ENCODE results near the gene GLRX5. TPM values are rescaled to one million over a fixed set of nuclear protein-coding genes. Genes with fewer than 3 reads are reported as not detected.
A peak's percentile ranks its signal among the peaks of the same experiment; 100 is the strongest.

The GLRX5 gene
- total RNA-seq, 1 donor from 2014 or later = 39.4 TPM

GRCh38 chr14:95493976-95494375 is 40.9 kb upstream of the GLRX5 start:
- DNase-seq (ENCODE audit: low spot score) = no peak
- Mint-ChIP-seq H3K27ac (peak overlapping the region; percentile 36), H3K4me1 (ENCODE audit: low read depth) (peaks cover 46% of the 10 kb centered on the region), H3K9me3 (peaks cover 8% of the 10 kb centered on the region), H3K27me3 (ENCODE audit: low read depth) (no peaks in the 10 kb centered on the region), H3K4me3 (ENCODE audit: low read depth) (no peak overlapping the region), H3K36me3 (ENCODE audit: low read depth) (peaks cover 33% of the 10 kb centered on the region)
- intact Hi-C loops (cut with micrococcal nuclease) = no loop called here

DNA sequence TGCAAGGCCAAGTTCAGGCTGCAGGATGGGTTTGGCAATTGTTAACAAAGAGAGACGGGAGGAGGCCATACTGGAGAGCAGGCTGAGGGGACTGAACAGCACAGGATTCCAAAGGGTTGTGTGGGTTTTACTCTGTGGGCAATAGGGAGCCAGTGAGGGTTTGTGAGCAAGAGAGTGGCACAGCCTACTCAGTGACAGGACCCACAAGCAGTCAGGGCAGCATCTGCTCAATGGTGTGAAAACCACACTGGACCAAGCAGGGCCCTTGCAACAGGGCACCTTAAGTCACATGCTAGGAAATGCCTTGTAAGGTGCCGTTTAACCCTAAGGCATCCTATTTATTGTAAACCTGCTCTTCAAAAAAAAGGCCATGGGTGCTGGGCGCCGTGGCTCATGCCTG is 40.4 kb upstream of the GLRX5 start:
- peak overlapping the region; percentile 36 for H3K27ac Mint-ChIP-seq
- peaks cover 8% of the 10 kb centered on the region for H3K9me3 Mint-ChIP-seq
- no peaks in the 10 kb centered on the region for H3K27me3 Mint-ChIP-seq (ENCODE audit: low read depth)
- peaks cover 50% of the 10 kb centered on the region for H3K4me1 Mint-ChIP-seq (ENCODE audit: low read depth)
- peaks cover 37% of the 10 kb centered on the region for H3K36me3 Mint-ChIP-seq (ENCODE audit: low read depth)
- intact Hi-C loops (cut with micrococcal nuclease) = no loop called here
- H3K4me3 Mint-ChIP-seq (ENCODE audit: low read depth) = no peak overlapping the region
- DNase-seq (ENCODE audit: low spot score) = no peak

DNA sequence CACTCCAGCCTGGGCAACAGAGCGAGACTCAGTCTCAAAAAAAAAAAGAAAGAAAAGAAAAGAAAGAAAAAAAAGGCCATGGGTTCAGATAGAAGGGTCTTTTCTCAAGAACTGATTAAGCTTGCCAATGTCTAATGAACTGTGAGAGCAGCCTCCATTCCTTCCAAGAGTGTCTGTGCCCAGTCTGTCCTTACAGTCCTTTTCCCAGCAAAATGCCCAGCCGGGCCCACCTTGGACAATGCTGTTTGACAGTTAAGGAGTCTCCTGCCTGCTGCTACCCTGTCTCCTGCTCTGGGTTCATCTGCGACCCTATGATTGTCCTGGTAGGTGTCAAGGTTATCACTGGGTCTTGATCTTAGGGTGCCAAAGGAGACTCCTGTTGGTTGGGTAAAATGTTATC is 39.8 kb upstream of the GLRX5 start:
- peaks cover 54% of the 10 kb centered on the region for H3K4me1 Mint-ChIP-seq (ENCODE audit: low read depth)

DNA sequence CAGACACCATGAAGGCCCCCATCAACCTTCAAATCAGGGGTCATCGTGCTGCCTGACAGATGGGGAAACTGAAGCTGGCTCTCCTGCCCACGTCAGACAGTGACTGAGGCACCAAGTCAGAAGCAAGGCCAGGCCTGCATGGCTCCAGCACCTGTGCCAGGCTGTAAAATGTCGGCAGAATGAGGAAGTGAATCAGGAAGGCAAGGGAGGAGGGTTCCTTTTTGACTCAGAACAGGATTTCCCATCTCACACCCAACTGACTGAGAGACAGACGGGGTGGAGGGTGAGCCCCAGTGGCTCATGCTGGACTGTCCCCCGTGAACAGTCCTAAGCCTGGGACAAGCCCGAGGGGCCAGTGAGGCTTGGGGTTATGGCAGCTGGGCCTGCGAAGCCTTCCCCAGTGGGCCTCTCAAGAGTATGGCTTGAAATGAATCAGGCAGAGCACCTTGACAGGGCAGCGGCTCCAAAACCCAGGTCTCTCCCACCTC is 39.3 kb upstream of the GLRX5 start:
- peaks cover 8% of the 10 kb centered on the region for H3K9me3 Mint-ChIP-seq
- no peak for DNase-seq (ENCODE audit: low spot score)

More for the DNA sequence above, 39.8 kb upstream of the GLRX5 start:
- DNase-seq (ENCODE audit: low spot score) = no peak
- intact Hi-C loops (cut with micrococcal nuclease) = loop anchor here (1.0 to 5.0 kb wide), 2 partner anchors 28 to 33 kb away; no protein-coding TSS in a partner anchor
- Mint-ChIP-seq H3K9me3 (peaks cover 8% of the 10 kb centered on the region), H3K27ac (peak overlapping the region; percentile 81), H3K27me3 (ENCODE audit: low read depth) (no peaks in the 10 kb centered on the region), H3K4me3 (ENCODE audit: low read depth) (no peak overlapping the region), H3K36me3 (ENCODE audit: low read depth) (peaks cover 39% of the 10 kb centered on the region)

GRCh38 chr14:95496111-95496681 is 38.7 kb upstream of the GLRX5 start:
- Mint-ChIP-seq H3K4me3 (ENCODE audit: low read depth) (no peak overlapping the region), H3K36me3 (ENCODE audit: low read depth) (peaks cover 45% of the 10 kb centered on the region), H3K27ac (peak overlapping the region; percentile 81), H3K4me1 (ENCODE audit: low read depth) (peaks cover 60% of the 10 kb centered on the region), H3K27me3 (ENCODE audit: low read depth) (no peaks in the 10 kb centered on the region), H3K9me3 (peaks cover 8% of the 10 kb centered on the region)
- DNase-seq (ENCODE audit: low spot score) = no peak
- intact Hi-C loops (cut with micrococcal nuclease) = loop anchor here (5.0 kb wide), 1 partner anchor 34 kb away; no protein-coding TSS in a partner anchor

More for the DNA sequence above, 39.3 kb upstream of the GLRX5 start:
- H3K27me3 Mint-ChIP-seq (ENCODE audit: low read depth) = no peaks in the 10 kb centered on the region
- peaks cover 41% of the 10 kb centered on the region for H3K36me3 Mint-ChIP-seq (ENCODE audit: low read depth)
- H3K4me3 Mint-ChIP-seq (ENCODE audit: low read depth) = peak overlapping the region; percentile 13
- intact Hi-C loops (cut with micrococcal nuclease) = loop anchor here (1.0 to 5.0 kb wide), 2 partner anchors 28 to 33 kb away; no protein-coding TSS in a partner anchor
- peak overlapping the region; percentile 81 for H3K27ac Mint-ChIP-seq
- H3K4me1 Mint-ChIP-seq (ENCODE audit: low read depth) = peaks cover 57% of the 10 kb centered on the region

DNA sequence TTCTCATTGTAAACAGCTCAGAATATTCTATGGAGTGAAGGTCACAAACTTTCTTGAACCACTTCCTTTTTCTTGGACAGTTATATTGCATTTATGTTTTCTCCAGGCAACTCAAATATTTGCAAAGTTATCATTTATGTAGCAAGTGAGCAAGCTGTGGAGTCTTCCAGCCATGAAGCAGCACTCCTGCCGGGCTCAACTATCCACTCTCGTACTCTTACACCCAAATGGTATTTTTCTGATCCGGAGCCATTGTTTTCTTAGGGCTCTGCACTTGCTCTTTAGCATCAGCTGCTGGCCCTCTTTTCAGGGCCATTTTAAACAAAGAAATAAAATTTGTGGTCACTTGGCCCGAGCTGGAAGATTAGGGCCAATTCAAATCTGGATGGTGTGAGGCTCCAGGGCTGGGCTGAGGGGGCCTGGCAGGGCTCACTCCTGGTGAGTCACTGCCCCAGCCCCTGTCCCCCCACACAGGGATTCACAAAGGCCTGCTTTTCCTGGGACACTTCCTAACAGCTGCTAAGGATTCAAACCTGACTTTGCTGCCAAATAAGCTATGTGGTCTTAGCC is 38.1 kb upstream of the GLRX5 start:
- Mint-ChIP-seq H3K9me3 (peaks cover 7% of the 10 kb centered on the region), H3K27ac (peak overlapping the region; percentile 24), H3K4me3 (ENCODE audit: low read depth) (no peak overlapping the region), H3K27me3 (ENCODE audit: low read depth) (no peaks in the 10 kb centered on the region), H3K36me3 (ENCODE audit: low read depth) (peaks cover 43% of the 10 kb centered on the region), H3K4me1 (ENCODE audit: low read depth) (peaks cover 63% of the 10 kb centered on the region)
- intact Hi-C loops (cut with micrococcal nuclease) = loop anchor here (5.0 kb wide), 1 partner anchor 34 kb away; no protein-coding TSS in a partner anchor
- DNase-seq (ENCODE audit: low spot score) = no peak

DNA sequence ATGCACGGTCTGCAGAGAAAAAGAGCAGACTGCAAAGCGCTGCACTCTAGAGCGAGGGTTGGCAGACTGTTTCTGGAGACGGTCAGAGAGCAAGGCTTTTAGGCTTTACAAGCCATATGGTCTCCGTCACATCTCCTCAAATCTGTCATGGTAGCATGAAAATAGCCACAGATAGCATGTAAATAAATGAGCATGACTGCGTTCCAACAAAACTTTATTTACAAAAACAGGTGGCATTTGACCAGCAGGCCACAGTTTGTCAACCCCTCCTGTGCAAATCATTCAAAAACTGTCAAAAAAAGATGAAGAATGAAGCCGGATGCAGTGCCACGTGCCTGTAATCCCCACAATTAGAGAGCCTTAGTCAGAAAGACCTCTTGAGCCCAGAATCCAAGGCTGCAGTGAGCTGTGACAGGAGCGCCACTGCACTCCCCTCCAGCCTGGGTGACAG is 37.3 kb upstream of the GLRX5 start:
- Mint-ChIP-seq H3K9me3 (no peaks in the 10 kb centered on the region), H3K4me1 (ENCODE audit: low read depth) (peaks cover 65% of the 10 kb centered on the region), H3K27me3 (ENCODE audit: low read depth) (no peaks in the 10 kb centered on the region), H3K27ac (no peak overlapping the region), H3K4me3 (ENCODE audit: low read depth) (no peak overlapping the region), H3K36me3 (ENCODE audit: low read depth) (peaks cover 38% of the 10 kb centered on the region)
- intact Hi-C loops (cut with micrococcal nuclease) = loop anchor here (5.0 kb wide), 1 partner anchor 35 kb away; no protein-coding TSS in a partner anchor
- DNase-seq (ENCODE audit: low spot score) = no peak

DNA sequence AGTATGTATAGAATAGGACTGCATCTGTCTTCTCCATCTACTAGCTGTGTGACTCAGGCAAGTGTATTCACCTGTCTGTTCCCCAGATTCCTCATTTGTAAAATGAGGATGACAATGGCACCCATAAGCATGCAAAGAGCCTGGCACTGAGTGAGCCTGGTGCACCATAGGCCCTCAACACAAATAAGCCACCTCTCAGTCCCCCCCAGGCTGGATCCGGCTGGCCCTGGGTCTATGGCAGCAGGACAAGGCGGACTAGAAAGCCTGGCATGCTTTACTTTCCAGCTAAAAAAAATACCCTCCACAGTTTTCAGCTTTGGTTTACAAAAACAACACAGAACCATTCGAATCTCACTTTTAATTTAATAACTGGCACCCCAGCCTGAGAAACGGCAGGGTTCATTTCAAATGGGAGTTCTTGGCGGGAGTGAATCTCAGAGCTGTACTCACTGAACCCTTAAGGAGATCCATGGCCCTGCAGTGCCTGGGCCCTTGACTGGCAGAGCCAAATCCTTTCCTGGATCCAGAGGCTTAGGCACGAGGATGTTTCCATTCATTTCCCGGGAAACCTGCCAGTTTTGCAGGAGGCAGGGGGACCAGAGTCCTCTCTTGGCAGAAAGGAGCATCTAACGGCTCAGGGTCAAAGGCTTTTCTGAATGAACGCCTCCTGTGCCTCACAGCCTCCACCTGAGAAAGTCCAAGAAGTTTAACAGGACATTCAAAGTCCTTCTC is 36.1 kb upstream of the GLRX5 start:
- intact Hi-C loops (cut with micrococcal nuclease) = loop anchor here (5.0 kb wide), 1 partner anchor 36 kb away; no protein-coding TSS in a partner anchor
- Mint-ChIP-seq H3K4me1 (ENCODE audit: low read depth) (peaks cover 72% of the 10 kb centered on the region), H3K36me3 (ENCODE audit: low read depth) (peaks cover 37% of the 10 kb centered on the region), H3K27ac (peak overlapping the region; percentile 76), H3K9me3 (no peaks in the 10 kb centered on the region), H3K4me3 (ENCODE audit: low read depth) (no peak overlapping the region), H3K27me3 (ENCODE audit: low read depth) (no peaks in the 10 kb centered on the region)
- no peak for DNase-seq (ENCODE audit: low spot score)

GRCh38 chr14:95499354-95499750 is 35.5 kb upstream of the GLRX5 start:
- peak overlapping the region; percentile 76 for H3K27ac Mint-ChIP-seq
- peak overlapping the region; percentile 24 for H3K4me3 Mint-ChIP-seq (ENCODE audit: low read depth)
- no peaks in the 10 kb centered on the region for H3K27me3 Mint-ChIP-seq (ENCODE audit: low read depth)

GRCh38 chr14:95500201-95500681 is 34.6 kb upstream of the GLRX5 start:
- Mint-ChIP-seq H3K4me1 (ENCODE audit: low read depth) (peaks cover 73% of the 10 kb centered on the region), H3K36me3 (ENCODE audit: low read depth) (peaks cover 36% of the 10 kb centered on the region), H3K27me3 (ENCODE audit: low read depth) (no peaks in the 10 kb centered on the region), H3K9me3 (no peaks in the 10 kb centered on the region), H3K4me3 (ENCODE audit: low read depth) (no peak overlapping the region), H3K27ac (peak overlapping the region; percentile 64)
- intact Hi-C loops (cut with micrococcal nuclease) = no loop called here
- DNase-seq (ENCODE audit: low spot score) = no peak

More at GRCh38 chr14:95499354-95499750, 35.5 kb upstream of the GLRX5 start:
- no peak for DNase-seq (ENCODE audit: low spot score)
- Mint-ChIP-seq H3K36me3 (ENCODE audit: low read depth) (peaks cover 35% of the 10 kb centered on the region), H3K4me1 (ENCODE audit: low read depth) (peaks cover 72% of the 10 kb centered on the region), H3K9me3 (no peaks in the 10 kb centered on the region)
- intact Hi-C loops (cut with micrococcal nuclease) = loop anchor here (5.0 kb wide), 1 partner anchor 37 kb away; no protein-coding TSS in a partner anchor

DNA sequence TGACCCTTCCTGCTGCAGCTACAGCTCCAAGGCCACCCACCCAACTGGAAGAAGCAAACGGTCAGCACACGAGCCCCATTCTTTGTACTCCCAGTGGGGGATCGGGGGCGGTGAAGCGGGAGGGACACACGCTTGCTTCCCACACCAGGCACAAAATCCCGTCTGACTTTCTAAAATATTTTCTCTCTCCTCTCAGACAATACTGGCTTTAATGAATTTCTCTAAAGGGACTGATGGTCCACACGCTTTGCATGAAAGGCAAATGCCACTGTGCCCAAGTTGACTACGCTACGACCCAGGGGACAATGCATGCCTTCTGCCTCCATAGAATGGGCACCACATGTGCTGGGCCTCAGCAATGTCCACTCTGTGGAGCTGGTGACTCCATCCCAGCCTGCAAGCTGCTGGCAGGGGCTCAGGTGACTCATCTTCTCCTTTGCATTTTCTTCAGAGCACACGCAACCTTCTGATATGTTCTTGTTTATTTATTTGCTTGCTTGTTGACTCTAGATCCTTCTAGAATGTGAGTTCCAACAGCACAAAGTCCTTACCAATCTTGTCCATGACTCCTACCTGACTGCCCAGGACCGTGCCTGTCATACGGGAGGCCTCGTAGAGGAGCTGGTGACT is 34.0 kb upstream of the GLRX5 start:
- Mint-ChIP-seq H3K27me3 (ENCODE audit: low read depth) (no peaks in the 10 kb centered on the region), H3K4me3 (ENCODE audit: low read depth) (no peak overlapping the region), H3K27ac (peak overlapping the region; percentile 64), H3K9me3 (no peaks in the 10 kb centered on the region), H3K36me3 (ENCODE audit: low read depth) (peaks cover 36% of the 10 kb centered on the region), H3K4me1 (ENCODE audit: low read depth) (peaks cover 71% of the 10 kb centered on the region)
- DNase-seq (ENCODE audit: low spot score) = no peak
- intact Hi-C loops (cut with micrococcal nuclease) = no loop called here

DNA sequence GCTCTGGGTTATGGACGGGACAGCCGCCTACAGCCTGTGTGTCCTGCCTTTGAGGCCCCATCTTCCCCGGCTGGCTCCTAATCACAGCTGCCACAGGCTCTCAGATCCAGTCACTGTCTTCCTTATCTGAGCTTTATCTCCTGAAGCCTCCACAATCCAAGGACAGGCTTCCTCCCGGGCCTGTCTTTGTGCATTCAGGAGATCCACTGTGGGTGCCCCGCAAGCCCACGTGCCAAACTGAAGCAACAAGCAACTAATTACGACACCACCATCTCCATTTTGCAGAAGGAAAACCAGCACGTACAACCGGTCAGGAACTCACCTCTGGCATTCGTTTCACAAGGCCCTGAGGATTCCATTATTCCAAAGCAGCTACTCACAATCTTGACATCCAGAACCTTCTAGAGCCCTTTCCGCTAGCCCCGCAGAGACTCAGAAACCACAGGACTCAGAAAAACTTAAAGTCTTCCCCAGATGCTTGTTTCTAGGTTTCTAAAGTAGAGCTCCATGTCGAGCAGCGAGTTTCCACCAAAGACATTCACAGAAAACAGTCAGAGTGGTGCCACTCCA is 32.4 kb upstream of the GLRX5 start:
- Mint-ChIP-seq H3K4me1 (ENCODE audit: low read depth) (peaks cover 65% of the 10 kb centered on the region), H3K36me3 (ENCODE audit: low read depth) (peaks cover 43% of the 10 kb centered on the region), H3K27me3 (ENCODE audit: low read depth) (no peaks in the 10 kb centered on the region), H3K4me3 (ENCODE audit: low read depth) (no peak overlapping the region), H3K27ac (no peak overlapping the region), H3K9me3 (no peaks in the 10 kb centered on the region)
- intact Hi-C loops (cut with micrococcal nuclease) = no loop called here
- no peak for DNase-seq (ENCODE audit: low spot score)
